ENCODE data around the gene RRM1. TPM values are rescaled to one million over a fixed set of nuclear protein-coding genes. Genes with fewer than 3 reads are reported as not detected.
"Not testable (repeated sequence)": the region's sequence is repeated elsewhere in the genome, so short reads cannot be mapped to it uniquely, and the experiment has no call there.

RRM1 gene
- polyA plus RNA-seq, 1 donor (not counting 4 experiments of a cell fraction or from before 2014, with no cell fraction given): 65.6 TPM

DNA sequence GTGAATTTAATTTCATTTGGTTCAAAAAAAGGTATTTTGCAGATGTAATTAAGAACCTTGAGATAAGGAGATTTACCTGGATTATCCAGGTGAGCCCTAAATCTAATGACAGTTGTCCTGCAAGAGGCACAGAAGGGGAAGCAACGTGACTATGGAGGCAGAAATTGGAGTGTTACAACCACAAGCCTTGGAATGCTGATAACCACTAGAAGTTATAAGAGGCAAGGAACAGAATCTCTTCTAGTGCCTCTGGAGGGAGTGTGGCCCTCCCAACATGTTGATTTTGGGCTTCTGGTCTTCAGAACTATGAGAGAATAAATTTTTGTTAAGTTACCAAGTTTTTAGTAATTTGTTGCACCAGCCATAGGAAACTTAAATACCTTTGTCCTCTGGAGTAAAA is 32.8 kb downstream of the RRM1 start:
- Histone ChIP-seq H3K4me3 (ENCODE audit: control insufficient read depth in 2 of 3, extremely low read depth in 1 of 3, insufficient read depth in 2 of 3, low read depth in 1 of 3, low read length in 3 of 3) (no peak overlapping the region), H3K4me1 (ENCODE audit: control insufficient read depth, extremely low read depth, insufficient read depth, low read length) (peaks cover 9% of the 10 kb centered on the region), H3K4me2 (ENCODE audit: control insufficient read depth, extremely low read depth, insufficient read depth, low read depth, low read length) (no peak overlapping the region), H3K9me1 (ENCODE audit: control insufficient read depth, extremely low read depth, insufficient read depth, low read length) (no peaks in the 10 kb centered on the region), H3K9me3 (ENCODE audit: control insufficient read depth, low read depth, low read length) (no peaks in the 10 kb centered on the region), H3K79me2 (ENCODE audit: control insufficient read depth, insufficient read depth, low read length) (no peaks in the 10 kb centered on the region), H4K20me1 (ENCODE audit: control insufficient read depth, extremely low read depth, insufficient read depth, low read length) (no peaks in the 10 kb centered on the region), H2AFZ (ENCODE audit: control insufficient read depth, low read length) (no peak overlapping the region), H3K36me3 (ENCODE audit: control insufficient read depth in 2 of 2, extremely low read depth in 1 of 2, insufficient read depth in 2 of 2, low read length in 2 of 2) (peaks cover 2 to 18% of the 10 kb centered on the region in 2 experiments), H3K27ac (ENCODE audit: control insufficient read depth, insufficient read depth, low read length) (no peak overlapping the region), H3K27me3 (ENCODE audit: control insufficient read depth, extremely low read depth, insufficient read depth, low read length) (no peaks in the 10 kb centered on the region), H3K9ac (ENCODE audit: control insufficient read depth, extremely low read depth, insufficient read depth, low read length) (no peak overlapping the region)
- TF ChIP-seq EZH2 (IDR thresholded peaks at IDR 0.05; ENCODE audit: low read length) (no peak), CTCF (optimal IDR thresholded peaks at IDR 0.05 in 1 of 3, IDR thresholded peaks at IDR 0.05 in 1 of 3, conservative IDR thresholded peaks at IDR 0.05 in 1 of 3; ENCODE audit: extremely low read depth in 1 of 3, insufficient read depth in 2 of 3, low read length in 3 of 3) (no peak)
- dilution Hi-C loops (cut with MboI; ENCODE audit: extremely low pct_ligation_motif_present, low sequenced_read_pairs): no loop called here
- no peak for DNase-seq (ENCODE audit: low read depth, low spot score)
- no peak for FAIRE-seq

GRCh38 chr11:4130219-4130618 is 35.6 kb downstream of the RRM1 start:
- DNase-seq (ENCODE audit: low read depth, low spot score); H3K4me3 ChIP-seq (ENCODE audit: control insufficient read depth in 2 of 3, extremely low read depth in 1 of 3, insufficient read depth in 2 of 3, low read depth in 1 of 3, low read length in 3 of 3); H3K27ac ChIP-seq (ENCODE audit: control insufficient read depth, insufficient read depth, low read length); H2AFZ ChIP-seq (ENCODE audit: control insufficient read depth, low read length); H4K20me1 ChIP-seq (ENCODE audit: control insufficient read depth, extremely low read depth, insufficient read depth, low read length); H3K79me2 ChIP-seq (ENCODE audit: control insufficient read depth, insufficient read depth, low read length); H3K27me3 ChIP-seq (ENCODE audit: control insufficient read depth, extremely low read depth, insufficient read depth, low read length); H3K4me1 ChIP-seq (ENCODE audit: control insufficient read depth, extremely low read depth, insufficient read depth, low read length); FAIRE-seq; H3K9ac ChIP-seq (ENCODE audit: control insufficient read depth, extremely low read depth, insufficient read depth, low read length); H3K4me2 ChIP-seq (ENCODE audit: control insufficient read depth, extremely low read depth, insufficient read depth, low read depth, low read length); H3K9me1 ChIP-seq (ENCODE audit: control insufficient read depth, extremely low read depth, insufficient read depth, low read length); H3K9me3 ChIP-seq (ENCODE audit: control insufficient read depth, low read depth, low read length); dilution Hi-C loops (cut with MboI; ENCODE audit: extremely low pct_ligation_motif_present, low sequenced_read_pairs): not testable (repeated sequence)
- H3K36me3 ChIP-seq (ENCODE audit: control insufficient read depth in 2 of 2, extremely low read depth in 1 of 2, insufficient read depth in 2 of 2, low read length in 2 of 2): peaks cover 2 to 21% of the 10 kb centered on the region in 2 experiments

GRCh38 chr11:4134806-4135205 is 40.2 kb downstream of the RRM1 start:
- Histone ChIP-seq H3K36me3 (ENCODE audit: control insufficient read depth in 2 of 2, extremely low read depth in 1 of 2, insufficient read depth in 2 of 2, low read length in 2 of 2) (peaks cover 4 to 13% of the 10 kb centered on the region in 2 experiments), H3K9ac (ENCODE audit: control insufficient read depth, extremely low read depth, insufficient read depth, low read length) (no peak overlapping the region), H3K9me1 (ENCODE audit: control insufficient read depth, extremely low read depth, insufficient read depth, low read length) (no peaks in the 10 kb centered on the region), H3K4me2 (ENCODE audit: control insufficient read depth, extremely low read depth, insufficient read depth, low read depth, low read length) (no peak overlapping the region), H2AFZ (ENCODE audit: control insufficient read depth, low read length) (no peak overlapping the region), H3K27ac (ENCODE audit: control insufficient read depth, insufficient read depth, low read length) (no peak overlapping the region), H3K79me2 (ENCODE audit: control insufficient read depth, insufficient read depth, low read length) (no peaks in the 10 kb centered on the region), H4K20me1 (ENCODE audit: control insufficient read depth, extremely low read depth, insufficient read depth, low read length) (no peaks in the 10 kb centered on the region), H3K27me3 (ENCODE audit: control insufficient read depth, extremely low read depth, insufficient read depth, low read length) (no peaks in the 10 kb centered on the region), H3K4me3 (ENCODE audit: control insufficient read depth in 2 of 3, extremely low read depth in 1 of 3, insufficient read depth in 2 of 3, low read depth in 1 of 3, low read length in 3 of 3) (no peak overlapping the region), H3K4me1 (ENCODE audit: control insufficient read depth, extremely low read depth, insufficient read depth, low read length) (no peaks in the 10 kb centered on the region), H3K9me3 (ENCODE audit: control insufficient read depth, low read depth, low read length) (no peaks in the 10 kb centered on the region)
- TF ChIP-seq EZH2 (IDR thresholded peaks at IDR 0.05; ENCODE audit: low read length) (no peak), CTCF (optimal IDR thresholded peaks at IDR 0.05 in 1 of 3, IDR thresholded peaks at IDR 0.05 in 1 of 3, conservative IDR thresholded peaks at IDR 0.05 in 1 of 3; ENCODE audit: extremely low read depth in 1 of 3, insufficient read depth in 2 of 3, low read length in 3 of 3) (no peak)
- dilution Hi-C loops (cut with MboI; ENCODE audit: extremely low pct_ligation_motif_present, low sequenced_read_pairs): no loop called here
- no peak for FAIRE-seq
- no peak for DNase-seq (ENCODE audit: low read depth, low spot score)

Measured in keratinocyte (primary cell).